Neural progenitor cell (in vitro differentiated cells): ENCODE data around the gene CNTROB. TPM values are rescaled to one million over a fixed set of nuclear protein-coding genes. Genes with fewer than 3 reads are reported as not detected.

Source experiments
- DNase-seq: peaks from one replicate; pipeline ENCODE4 v3.0.0-alpha.2; 2016; ENCODE audit warnings: low spot score
- H2AFZ ChIP-seq: fragments of 200-600 bp; sonication (generic); replicated peaks from 2 replicates; pipeline ENCODE4 v1.6.1; 2016; ENCODE audit warnings: antibody characterized with exemption
- H3F3A ChIP-seq: fragments of 200-600 bp; sonication (generic); 2 replicates; pipeline ENCODE4 v1.6.1; 2016; ENCODE audit warnings: antibody characterized with exemption, low read depth
- H3K27ac ChIP-seq: fragments of 200-600 bp; sonication (generic); 2 replicates; pipeline ENCODE4 v1.5.1; 2016; ENCODE audit warnings: mild to moderate bottlenecking
- H3K27me3 ChIP-seq: fragments of 200-600 bp; sonication (generic); 2 replicates; pipeline ENCODE4 v1.6.1; 2016; ENCODE audit warnings: mild to moderate bottlenecking, moderate library complexity
- H3K36me3 ChIP-seq: fragments of 200-600 bp; sonication (generic); 2 replicates; pipeline ENCODE4 v1.5.1; 2016
- H3K4me1 ChIP-seq: fragments of 200-600 bp; sonication (generic); 2 replicates; pipeline ENCODE4 v1.6.1; 2016; ENCODE audit warnings: mixed run types
- H3K4me2 ChIP-seq: fragments of 200-600 bp; sonication (generic); 2 replicates; pipeline ENCODE4 v1.6.1; 2016
- H3K4me3 ChIP-seq: fragments of 200-600 bp; sonication (generic); 2 replicates; pipeline ENCODE4 v1.5.1; 2016
- H3K79me2 ChIP-seq: fragments of 200-600 bp; sonication (generic); 2 replicates; pipeline ENCODE4 v1.6.1; 2016; ENCODE audit warnings: low read depth
- H3K9ac ChIP-seq: fragments of 200-600 bp; sonication (generic); 2 replicates; pipeline ENCODE4 v1.6.1; 2016
- H3K9me3 ChIP-seq: fragments of 200-600 bp; sonication (generic); 2 replicates; pipeline ENCODE4 v1.5.1; 2016; ENCODE audit warnings: low read depth
- H4K20me1 ChIP-seq: fragments of 200-600 bp; sonication (generic); 2 replicates; pipeline ENCODE4 v1.6.1; 2016; ENCODE audit warnings: low read depth
- H3K27ac Mint-ChIP-seq: 3 replicates; pipeline ENCODE4 v1.8.0; 2021; ENCODE audit warnings: mixed read lengths
- H3K27me3 Mint-ChIP-seq: 2 replicates; pipeline ENCODE4 v1.8.0; 2022; ENCODE audit warnings: low read depth, mild to moderate bottlenecking, inconsistent platforms, moderate library complexity, mixed read lengths; ENCODE audit not compliant: insufficient read depth
- H3K36me3 Mint-ChIP-seq: 3 replicates; pipeline ENCODE4 v1.8.0; 2021; ENCODE audit warnings: mixed read lengths
- H3K4me1 Mint-ChIP-seq: 3 replicates; pipeline ENCODE4 v1.8.0; 2021; ENCODE audit warnings: mixed read lengths
- H3K4me3 Mint-ChIP-seq: 3 replicates; pipeline ENCODE4 v1.8.0; 2021; ENCODE audit warnings: mild to moderate bottlenecking, moderate library complexity, mixed read lengths
- H3K9me3 Mint-ChIP-seq: 3 replicates; pipeline ENCODE4 v1.8.0; 2020; ENCODE audit warnings: mixed read lengths
- EZH2 ChIP-seq: fragments of 200-600 bp; sonication (generic); IDR thresholded peaks from 2 replicates; pipeline ENCODE4 v1.6.1; 2017; ENCODE audit warnings: antibody characterized with exemption, mild to moderate bottlenecking, moderate library complexity
- EZH2phosphoT487 ChIP-seq: fragments of 200-600 bp; sonication (generic); IDR thresholded peaks from 2 replicates; pipeline ENCODE4 v1.6.1; 2017; ENCODE audit warnings: antibody characterized with exemption
- total RNA-seq: library from RNA; depleted of rRNA; stranded (reverse); fragments of >200 nt; gene quantifications from 2 replicates; pipeline ENCODE4 v1.2.3, GENCODE V29; 2015; ENCODE audit warnings: low replicate concordance
- TF ChIP-seq, protein P1 (sequence below): fragments of 200-600 bp; sonication (generic); IDR thresholded peaks from 2 replicates; pipeline ENCODE4 v1.5.1; 2017; ENCODE audit warnings: antibody characterized with exemption, mild to moderate bottlenecking

CNTROB gene
- total RNA-seq, 1 donor from 2014 or later = 21.2 TPM

DNA sequence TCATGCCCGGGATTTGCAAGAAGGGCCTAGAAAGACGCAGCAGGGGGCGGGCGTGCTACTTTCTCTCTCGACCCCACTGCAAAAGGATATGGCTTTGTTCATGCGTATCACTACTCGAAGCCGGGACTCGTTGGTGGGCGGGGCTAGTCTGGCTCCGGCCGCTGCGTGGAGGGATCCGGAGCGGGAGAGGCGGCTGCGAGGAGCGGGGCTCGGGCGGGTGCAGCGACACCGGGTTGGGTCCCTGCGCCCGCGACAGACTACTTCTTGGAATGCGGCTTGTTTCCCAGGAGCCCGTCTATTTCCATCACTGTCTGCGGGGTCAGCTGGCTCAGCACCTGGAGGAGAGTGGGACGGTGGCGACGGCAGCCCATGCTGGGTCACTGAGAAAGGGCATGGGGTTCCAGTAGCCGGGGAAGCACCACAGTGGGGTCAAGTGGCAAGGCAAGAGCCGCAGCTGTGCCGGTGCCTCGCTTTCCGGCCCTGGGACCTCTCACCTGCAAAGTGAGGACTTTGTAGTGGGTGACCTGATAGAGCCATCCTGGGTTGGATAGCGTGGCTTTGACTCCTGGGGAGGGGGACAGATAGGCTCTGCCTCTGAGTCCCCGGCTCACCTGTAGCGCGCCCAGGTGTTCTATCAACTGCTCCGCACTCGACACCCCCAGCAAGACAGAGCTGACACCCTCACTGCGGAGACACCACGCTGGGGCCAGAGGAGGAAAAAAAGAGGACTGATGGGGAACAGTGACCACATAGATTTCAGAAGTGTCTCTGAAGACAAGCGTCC is 9.0 kb upstream of the CNTROB start:
- peak overlapping the region; percentile 22 for H3K27ac Mint-ChIP-seq

GRCh38 chr17:7927596-7927995 is 4.4 kb upstream of the CNTROB start:
- Histone ChIP-seq H3F3A (peaks cover 9% of the 10 kb centered on the region), H3K79me2 (no peaks in the 10 kb centered on the region), H2AFZ (no peak overlapping the region), H3K36me3 (no peaks in the 10 kb centered on the region), H3K4me1 (peaks cover under 1% of the 10 kb centered on the region), H3K4me2 (no peak overlapping the region), H3K27ac (no peak overlapping the region), H3K4me3 (no peak overlapping the region), H3K9me3 (no peaks in the 10 kb centered on the region), H4K20me1 (peaks cover 7% of the 10 kb centered on the region), H3K27me3 (peaks cover 58% of the 10 kb centered on the region), H3K9ac (no peak overlapping the region)
- no peak for DNase-seq
- H3K4me3 Mint-ChIP-seq = peak overlapping the region; percentile 85
- no peaks in the 10 kb centered on the region for H3K9me3 Mint-ChIP-seq
- H3K36me3 Mint-ChIP-seq = peaks cover 6% of the 10 kb centered on the region
- TF ChIP-seq EZH2 (no peak), EZH2phosphoT487 (no peak)
- TF ChIP-seq, protein P1, sequence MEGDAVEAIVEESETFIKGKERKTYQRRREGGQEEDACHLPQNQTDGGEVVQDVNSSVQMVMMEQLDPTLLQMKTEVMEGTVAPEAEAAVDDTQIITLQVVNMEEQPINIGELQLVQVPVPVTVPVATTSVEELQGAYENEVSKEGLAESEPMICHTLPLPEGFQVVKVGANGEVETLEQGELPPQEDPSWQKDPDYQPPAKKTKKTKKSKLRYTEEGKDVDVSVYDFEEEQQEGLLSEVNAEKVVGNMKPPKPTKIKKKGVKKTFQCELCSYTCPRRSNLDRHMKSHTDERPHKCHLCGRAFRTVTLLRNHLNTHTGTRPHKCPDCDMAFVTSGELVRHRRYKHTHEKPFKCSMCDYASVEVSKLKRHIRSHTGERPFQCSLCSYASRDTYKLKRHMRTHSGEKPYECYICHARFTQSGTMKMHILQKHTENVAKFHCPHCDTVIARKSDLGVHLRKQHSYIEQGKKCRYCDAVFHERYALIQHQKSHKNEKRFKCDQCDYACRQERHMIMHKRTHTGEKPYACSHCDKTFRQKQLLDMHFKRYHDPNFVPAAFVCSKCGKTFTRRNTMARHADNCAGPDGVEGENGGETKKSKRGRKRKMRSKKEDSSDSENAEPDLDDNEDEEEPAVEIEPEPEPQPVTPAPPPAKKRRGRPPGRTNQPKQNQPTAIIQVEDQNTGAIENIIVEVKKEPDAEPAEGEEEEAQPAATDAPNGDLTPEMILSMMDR = no peak
- peaks cover 27% of the 10 kb centered on the region for H3K4me1 Mint-ChIP-seq
- H3K27ac Mint-ChIP-seq = no peak overlapping the region
- peaks cover 14% of the 10 kb centered on the region for H3K27me3 Mint-ChIP-seq

More for the DNA sequence above, 9.0 kb upstream of the CNTROB start:
- no peak overlapping the region for H3K9ac ChIP-seq
- H3F3A ChIP-seq = peaks cover 14% of the 10 kb centered on the region
- H3K79me2 ChIP-seq = no peaks in the 10 kb centered on the region
- H3K9me3 ChIP-seq = no peaks in the 10 kb centered on the region
- peaks cover 87% of the 10 kb centered on the region for H3K27me3 ChIP-seq
- H3K4me1 ChIP-seq = peaks cover 4% of the 10 kb centered on the region
- no peak overlapping the region for H3K27ac ChIP-seq
- Mint-ChIP-seq H3K4me1 (peaks cover 7% of the 10 kb centered on the region), H3K4me3 (peak overlapping the region; percentile 43), H3K9me3 (no peaks in the 10 kb centered on the region), H3K27me3 (peaks cover 11% of the 10 kb centered on the region), H3K36me3 (peaks cover 8% of the 10 kb centered on the region)
- no peaks in the 10 kb centered on the region for H3K36me3 ChIP-seq
- H3K4me2 ChIP-seq = peak overlapping the region; percentile 71
- no peaks in the 10 kb centered on the region for H4K20me1 ChIP-seq
- no peak overlapping the region for H3K4me3 ChIP-seq
- TF ChIP-seq, protein P1 = no peak
- TF ChIP-seq EZH2 (peak; percentile 73), EZH2phosphoT487 (peak; percentile 62)
- peak; percentile 90 for DNase-seq
- peak overlapping the region; percentile 84 for H2AFZ ChIP-seq

DNA sequence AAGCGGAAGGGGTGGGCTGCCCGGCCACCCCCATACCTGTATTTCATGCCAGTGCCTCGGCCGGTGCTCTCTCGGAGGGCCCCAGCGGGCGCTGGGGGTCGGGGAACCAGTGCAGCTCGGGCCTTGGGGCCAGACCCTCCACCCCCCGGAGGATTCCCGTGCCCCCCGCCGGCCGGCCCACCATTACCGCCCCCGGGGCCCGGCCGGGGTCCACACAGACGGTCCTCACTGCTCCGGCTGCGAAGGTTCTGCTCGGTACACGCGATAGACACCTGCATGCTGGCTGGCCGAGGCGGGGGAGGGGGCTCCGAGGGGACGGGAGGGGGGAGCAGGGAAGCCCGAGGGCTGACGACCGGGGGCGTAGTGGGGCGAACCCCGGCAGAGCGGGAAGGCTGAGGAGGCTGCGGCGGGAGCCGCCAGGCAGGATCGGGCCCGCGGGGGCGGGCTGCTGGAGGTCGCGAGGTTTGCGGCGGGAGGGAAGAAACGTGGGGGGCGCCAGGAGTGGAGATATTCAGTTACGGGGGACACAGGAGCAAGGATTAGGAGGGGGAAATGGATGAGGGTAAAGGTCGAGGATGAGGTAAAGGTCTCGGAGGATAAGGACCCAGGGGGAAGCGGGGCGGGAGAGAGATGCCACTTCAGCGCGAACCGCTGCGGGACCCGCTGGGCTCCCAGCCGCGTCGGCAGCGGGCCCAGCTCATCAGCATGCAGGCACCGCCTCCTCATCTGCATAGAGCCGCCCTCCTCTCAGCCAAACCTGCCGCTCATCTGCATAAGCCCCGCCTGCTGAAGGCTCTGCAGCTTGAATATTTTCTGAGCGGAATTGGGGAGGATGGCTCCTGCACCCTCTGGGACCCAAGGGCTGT is 2.6 kb upstream of the CNTROB start, which contains the start of gene KCNAB3:
KCNAB3 (minus strand) TSS at position 699 of the 866 bp plus-strand sequence; CDS start at position 278, 421 bp downstream.
- H3K27me3 ChIP-seq = peaks cover 40% of the 10 kb centered on the region
- Mint-ChIP-seq H3K4me1 (peaks cover 41% of the 10 kb centered on the region), H3K27ac (no peak within 1 kb of the TSS), H3K36me3 (peaks cover 5% of the 10 kb centered on the region), H3K27me3 (peaks cover 9% of the 10 kb centered on the region), H3K4me3 (peak within 1 kb of the TSS; percentile 99), H3K9me3 (no peaks in the 10 kb centered on the region)
- peaks cover 9% of the 10 kb centered on the region for H3K4me1 ChIP-seq
- no peaks in the 10 kb centered on the region for H3K9me3 ChIP-seq
- peak within 1 kb of the TSS; percentile 57 for H3K4me3 ChIP-seq
- no peak within 1 kb of the TSS for H3K27ac ChIP-seq
- no peaks in the 10 kb centered on the region for H3F3A ChIP-seq
- H3K79me2 ChIP-seq = peaks cover 10% of the 10 kb centered on the region
- no peak within 1 kb of the TSS for H3K9ac ChIP-seq
- peak within 1 kb of the TSS; percentile 88 for H3K4me2 ChIP-seq
- H2AFZ ChIP-seq = peak within 1 kb of the TSS; percentile 82
- H4K20me1 ChIP-seq = peaks cover 20% of the 10 kb centered on the region
- TF ChIP-seq, protein P1 = no peak
- TF ChIP-seq EZH2phosphoT487 (peak; percentile 50), EZH2 (peak; percentile 50)
- no peaks in the 10 kb centered on the region for H3K36me3 ChIP-seq
- peak; percentile 95 for DNase-seq
